Ovary (tissue), 9 donors: ENCODE data around the gene CLEC16A. TPM values are rescaled to one million over a fixed set of nuclear protein-coding genes. Genes with fewer than 3 reads are reported as not detected.
A peak's percentile ranks its signal among the peaks of the same experiment; 100 is the strongest.

ENCODE experiments used
- DNase-seq, 5 donors: peaks; one replicate each; pipeline ENCODE4 v3.0.0-alpha.2; 2019 to 2020
- H3K27ac ChIP-seq, 2 donors: fragments of 200-600 bp; one replicate each; pipeline versions ENCODE4 v1.5.1 to v1.8.0; 2019 to 2022
- H3K27me3 ChIP-seq: fragments of 200-600 bp; one replicate; pipeline ENCODE4 v1.8.0; 2022
- H3K36me3 ChIP-seq: fragments of 200-600 bp; sonication (generic); one replicate; pipeline ENCODE4 v1.5.1; 2019
- H3K4me1 ChIP-seq: one replicate; pipeline ENCODE4 v1.8.1; 2013; ENCODE audit warnings: mild to moderate bottlenecking, moderate library complexity; ENCODE audit not compliant: insufficient read depth
- H3K4me3 ChIP-seq: fragments of 200-600 bp; sonication (generic); one replicate; pipeline ENCODE4 v1.5.1; 2017
- H3K9me3 ChIP-seq, 2 donors: fragments of 200-600 bp in 1 of 2; sonication (generic) in 1 of 2; one replicate each; pipeline versions ENCODE4 v1.5.1 to v1.8.1; 2013 to 2019; ENCODE audit warnings: mild to moderate bottlenecking in 1 of 2, moderate library complexity in 1 of 2
- CTCF ChIP-seq, 3 donors: fragments of 450-650 bp in 2 of 3; fragments of 200-600 bp in 1 of 3; IDR thresholded peaks; one replicate each; pipeline versions ENCODE4 v1.5.1 to v1.8.0; 2016 to 2022; ENCODE audit warnings: antibody characterized with exemption in 3 of 3, mild to moderate bottlenecking in 1 of 3
- EP300 ChIP-seq: sonication (generic); formaldehyde crosslinking; IDR thresholded peaks from one replicate; pipeline ENCODE4 v1.6.1; 2017; ENCODE audit warnings: antibody characterized with exemption
- POLR2A ChIP-seq: fragments of 450-650 bp; IDR thresholded peaks from one replicate; pipeline ENCODE4 v1.6.1; 2017; ENCODE audit warnings: antibody characterized with exemption, mild to moderate bottlenecking, moderate library complexity
- WGBS, 3 donors: extraction: QIAGEN DNeasy Blood & Tissue Kit in 1 of 3; methylation state at CpG; one replicate each; pipeline versions ENCODE4 v1.1.5 to v1.1.7; 2013 to 2017; 5-methylcytosine and 5-hydroxymethylcytosine counted together
- intact Hi-C, 4 donors: fragments of 100-400 bp; cut with DNase I; formaldehyde crosslinking; loops; one replicate each; pipeline versions ENCODE4 v1.11.0 to v1.15.1; 2022 to 2023
- polyA plus RNA-seq, 2 donors: library from polyadenylated mRNA; stranded (reverse); fragments of 200-250 nt in 1 of 2; fragments of 350-450 nt in 1 of 2; fragmentation: Illumina TruSeq in 1 of 2; extraction: RNeasy Lipid Tissue Mini Kit (QIAGEN cat#74804) in 1 of 2; gene quantifications; one replicate each; pipeline ENCODE4 v1.2.3, GENCODE V29; 2013 to 2014
- total RNA-seq, 7 donors: library from RNA; depleted of rRNA in 2 of 7; stranded (reverse); fragments of >200 nt in 2 of 7; fragmentation: NEBNext Ultra II Directional in 3 of 7; extraction: Animal tissue kit (Norgen Biotek cat#: 25700) in 3 of 7; gene quantifications; one replicate each; pipeline versions ENCODE4 v1.1.0 to v1.2.4, GENCODE V29; 2016 to 2023
- donor health status: DM: no; HTN: no; CAD: no; lungs with moderate emphysema.
- donor health status: DM: no; HTN: no; CAD: no.
- donor health status: Bipolar disorder and iron deficiency.
- donor health status: DM: yes; HTN: yes; CAD: no.
- donor health status: DM: no; HTN: no; CAD: no.
- donor health status: DM: yes; HTN: yes; CAD: no.

CLEC16A gene
- total and polyA plus RNA-seq, 9 donors, result 6.4 to 28.1 (median 16.5) TPM

GRCh38 chr16:11056993-11057649, 112.8 kb downstream of the CLEC16A start:
- Histone ChIP-seq H3K27me3 (no peaks in the 10 kb centered on the region), H3K4me3 (no peak overlapping the region), H3K9me3 (no peaks in the 10 kb centered on the region), H3K36me3 (no peaks in the 10 kb centered on the region), H3K4me1 (peaks cover 10% of the 10 kb centered on the region), H3K27ac (peak overlapping the region in 1 of 2 donors; percentile 31)
- peak in 1 of 5 donors; percentile 35 for DNase-seq
- TF ChIP-seq POLR2A (no peak), CTCF (IDR thresholded peaks at IDR 0.05) (no peak), EP300 (no peak)
- intact Hi-C loops, result loop anchor here in 1 of 4 donors (5.0 kb wide), 1 partner anchor 50 kb away; no protein-coding TSS in a partner anchor
- 48 to 59% (median 56%) methylated on average over 12 of the region's 12 CpGs for WGBS, 3 donors

GRCh38 chr16:11057711-11058345, 113.5 kb downstream of the CLEC16A start:
- peak in 2 of 5 donors; percentile 39 to 61 for DNase-seq
- intact Hi-C loops, result loop anchor here in 1 of 4 donors (5.0 kb wide), 1 partner anchor 49 kb away; no protein-coding TSS in a partner anchor
- Histone ChIP-seq H3K4me1 (peaks cover 10% of the 10 kb centered on the region), H3K9me3 (no peaks in the 10 kb centered on the region), H3K27me3 (no peaks in the 10 kb centered on the region), H3K4me3 (no peak overlapping the region), H3K36me3 (no peaks in the 10 kb centered on the region), H3K27ac (no peak overlapping the region)
- WGBS, 3 donors, result 57 to 65% (median 61%) methylated on average over 9 of the region's 9 CpGs
- TF ChIP-seq POLR2A, result no peak
- TF ChIP-seq CTCF (IDR thresholded peaks at IDR 0.05), result no peak
- no peak for TF ChIP-seq EP300

GRCh38 chr16:11058832-11059231, 114.5 kb downstream of the CLEC16A start:
- intact Hi-C loops, result loop anchor here in 1 of 4 donors (5.0 kb wide), 1 partner anchor 48 kb away; no protein-coding TSS in a partner anchor
- TF ChIP-seq CTCF (IDR thresholded peaks at IDR 0.05) (no peak), POLR2A (no peak)
- Histone ChIP-seq H3K36me3 (no peaks in the 10 kb centered on the region), H3K4me1 (peaks cover 10% of the 10 kb centered on the region), H3K27me3 (no peaks in the 10 kb centered on the region), H3K4me3 (no peak overlapping the region), H3K27ac (no peak overlapping the region), H3K9me3 (no peaks in the 10 kb centered on the region)
- peak in 1 of 5 donors; percentile 3 for DNase-seq
- 86 to 92% (median 90%) methylated on average over 5 of the region's 5 CpGs for WGBS, 3 donors

GRCh38 chr16:11059588-11059987, 115.2 kb downstream of the CLEC16A start:
- Histone ChIP-seq H3K36me3 (no peaks in the 10 kb centered on the region), H3K27me3 (no peaks in the 10 kb centered on the region), H3K4me3 (no peak overlapping the region), H3K9me3 (no peaks in the 10 kb centered on the region), H3K27ac (no peak overlapping the region), H3K4me1 (peaks cover 10% of the 10 kb centered on the region)
- WGBS, 3 donors, result 87 to 99% (median 98%) methylated on average over 4 of the region's 4 CpGs
- DNase-seq, result no peak
- intact Hi-C loops, result loop anchor here in 1 of 4 donors (5.0 kb wide), 1 partner anchor 48 kb away; no protein-coding TSS in a partner anchor
- no peak for TF ChIP-seq CTCF (IDR thresholded peaks at IDR 0.05)
- no peak for TF ChIP-seq EP300
- TF ChIP-seq POLR2A, result no peak
